ENCODE data around the gene CRTC2. TPM values are rescaled to one million over a fixed set of nuclear protein-coding genes. Genes with fewer than 3 reads are reported as not detected.

The CRTC2 gene
- total RNA-seq, 1 donor from 2014 or later = 15.3 TPM

DNA sequence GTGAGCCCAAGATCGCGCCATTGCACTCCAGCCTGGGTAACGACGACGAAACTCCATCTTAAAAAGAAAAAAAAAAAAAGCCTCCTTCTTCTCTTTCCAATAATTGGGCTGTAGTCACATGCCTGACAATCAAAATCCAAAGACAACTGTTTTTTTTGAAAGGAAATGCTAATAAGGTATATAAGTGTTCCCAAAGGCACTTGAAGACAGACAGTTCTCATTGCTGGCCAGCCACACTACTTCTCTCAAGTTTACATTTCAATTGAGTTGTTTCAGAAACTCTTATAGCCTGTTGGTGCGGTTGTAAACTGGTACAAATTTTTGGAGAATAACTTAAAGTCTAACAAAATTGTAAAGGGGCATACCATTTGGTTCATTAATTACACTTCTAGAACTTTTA, 58.9 kb downstream of the CRTC2 start:
- DNase-seq (ENCODE audit: extremely low read depth, low read depth, low spot score) = no peak

Other genes with a start within 250 kb of the CRTC2 start
- gene INTS3, start 230.6 kb downstream of the CRTC2 start, total RNA-seq = 40.3 and 48.9 TPM in 2 replicates
- 13.4 and 15.7 TPM in 2 replicates for gene SLC27A3, start 183.2 kb downstream of the CRTC2 start, total RNA-seq
- gene GATAD2B, start 35.6 kb downstream of the CRTC2 start, total RNA-seq = 14.7 and 23.9 TPM in 2 replicates
- gene DENND4B, start 11.9 kb downstream of the CRTC2 start, total RNA-seq = 32.7 and 43.7 TPM in 2 replicates
- 84.0 and 109 TPM in 2 replicates for gene SLC39A1, start 4.9 kb upstream of the CRTC2 start, total RNA-seq
- gene CREB3L4, start 9.3 kb upstream of the CRTC2 start, total RNA-seq = 5.4 and 10.5 TPM in 2 replicates
- 156 and 177 TPM in 2 replicates for gene JTB, start 19.1 kb upstream of the CRTC2 start, total RNA-seq
- 72.6 and 77.4 TPM in 2 replicates for gene RAB13, start 27.7 kb upstream of the CRTC2 start, total RNA-seq
- 1,011 and 1,806 TPM in 2 replicates for gene RPS27, start 32.1 kb upstream of the CRTC2 start, total RNA-seq
- not detected in 2 replicates for gene NUP210L, start 196.5 kb upstream of the CRTC2 start, total RNA-seq
- 712 and 835 TPM in 2 replicates for gene TPM3, start 233.5 kb upstream of the CRTC2 start, total RNA-seq
- gene CFAP141, start 247.7 kb upstream of the CRTC2 start, total RNA-seq = not detected in 2 replicates